HG03196 (cell line): Measurements from ENCODE around the gene MAMSTR.
"Not testable (repeated sequence)": the region's sequence is repeated elsewhere in the genome, so short reads cannot be mapped to it uniquely, and the experiment has no call there.

Source experiments
- ATAC-seq: cut with Tn5 transposase; IDR thresholded peaks from one replicate; pipeline ENCODE4 v1.9.1; 2021; ENCODE audit not compliant: unreplicated experiment

The MAMSTR gene

GRCh38 chr19:48720613-48721296, 1.2 kb upstream of the MAMSTR start:
- peak; percentile 68 for ATAC-seq

- ATAC-seq = no peak
Measured at GRCh38 chr19:48720251-48720612, 707 bp upstream of the MAMSTR start.

DNA sequence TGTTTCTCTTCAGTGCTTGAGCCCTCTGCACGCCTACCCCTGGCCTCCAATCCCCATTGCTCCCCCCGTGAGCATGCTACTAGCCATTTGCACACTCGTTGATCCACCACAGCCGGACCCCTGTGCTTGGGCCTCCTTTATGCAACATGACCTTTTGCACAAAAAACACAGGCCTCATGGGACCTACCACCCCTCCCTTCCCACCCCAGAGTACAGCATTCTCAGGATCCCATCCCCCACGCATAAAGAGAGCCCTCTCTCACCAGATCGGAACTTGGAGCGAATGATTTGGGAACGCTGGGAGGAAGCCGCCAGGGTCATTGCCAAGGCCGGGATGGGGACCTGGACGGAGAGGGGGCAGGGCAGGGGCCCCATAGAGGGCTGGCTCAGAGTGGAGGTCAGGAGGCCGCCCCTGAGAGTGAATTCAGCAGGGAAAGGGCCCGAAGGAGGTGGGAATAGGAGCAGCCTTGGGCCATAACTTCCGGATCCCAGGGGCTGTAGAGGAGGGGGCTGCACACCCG, 754 bp downstream of the MAMSTR start:
- no peak for ATAC-seq

DNA sequence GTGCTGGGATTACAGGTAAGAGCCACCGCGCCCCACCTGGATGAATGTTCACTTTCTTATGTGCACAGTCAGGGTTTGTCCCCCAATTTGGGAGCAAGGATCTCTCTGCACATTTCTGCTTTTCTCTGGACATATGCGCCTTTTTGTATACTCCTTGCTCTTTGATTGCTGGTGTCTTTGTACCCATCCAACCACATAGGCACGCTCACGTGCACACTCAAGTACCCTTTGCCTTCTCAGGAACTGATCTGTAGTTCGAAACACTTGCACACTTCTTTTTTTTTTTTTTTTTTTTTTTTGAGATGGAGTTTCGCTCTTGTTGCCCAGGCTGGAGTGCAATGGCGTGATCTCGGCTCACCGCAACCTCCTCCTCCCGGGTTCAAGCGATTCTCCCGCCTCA, 1.4 kb downstream of the MAMSTR start:
- not testable (repeated sequence) for ATAC-seq

- ATAC-seq = no peak
Measured at GRCh38 chr19:48716562-48717291, 2.8 kb downstream of the MAMSTR start.

DNA sequence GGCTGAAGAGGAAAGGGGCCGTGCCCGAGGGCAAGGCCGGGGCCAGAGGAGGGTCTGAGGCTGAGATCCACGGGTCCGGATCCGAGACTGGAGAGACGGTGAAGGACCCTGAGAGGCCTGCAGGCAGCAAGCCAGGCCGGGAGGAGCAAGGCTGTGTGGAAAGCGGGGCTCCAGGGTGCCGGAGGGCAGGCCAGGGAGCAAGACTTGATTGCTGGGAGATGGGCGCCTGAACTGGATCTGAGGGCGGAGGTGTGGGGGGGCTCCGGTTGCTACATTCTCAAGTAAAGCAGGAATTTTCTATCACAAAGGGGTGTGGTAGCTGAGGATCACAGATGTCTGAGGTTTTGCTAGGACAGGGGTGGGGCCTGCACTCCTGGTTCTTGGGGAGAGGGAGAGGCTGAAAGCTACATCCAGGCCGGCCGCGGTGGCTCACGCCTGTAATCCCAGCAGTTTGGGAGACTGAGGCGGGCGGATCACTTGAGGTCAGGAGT, 3.8 kb downstream of the MAMSTR start:
- ATAC-seq = no peak

GRCh38 chr19:48714759-48715675, 4.5 kb downstream of the MAMSTR start:
- no peak for ATAC-seq

- peak; percentile 87 for ATAC-seq
Measured at GRCh38 chr19:48713864-48714755, 5.4 kb downstream of the MAMSTR start.

DNA sequence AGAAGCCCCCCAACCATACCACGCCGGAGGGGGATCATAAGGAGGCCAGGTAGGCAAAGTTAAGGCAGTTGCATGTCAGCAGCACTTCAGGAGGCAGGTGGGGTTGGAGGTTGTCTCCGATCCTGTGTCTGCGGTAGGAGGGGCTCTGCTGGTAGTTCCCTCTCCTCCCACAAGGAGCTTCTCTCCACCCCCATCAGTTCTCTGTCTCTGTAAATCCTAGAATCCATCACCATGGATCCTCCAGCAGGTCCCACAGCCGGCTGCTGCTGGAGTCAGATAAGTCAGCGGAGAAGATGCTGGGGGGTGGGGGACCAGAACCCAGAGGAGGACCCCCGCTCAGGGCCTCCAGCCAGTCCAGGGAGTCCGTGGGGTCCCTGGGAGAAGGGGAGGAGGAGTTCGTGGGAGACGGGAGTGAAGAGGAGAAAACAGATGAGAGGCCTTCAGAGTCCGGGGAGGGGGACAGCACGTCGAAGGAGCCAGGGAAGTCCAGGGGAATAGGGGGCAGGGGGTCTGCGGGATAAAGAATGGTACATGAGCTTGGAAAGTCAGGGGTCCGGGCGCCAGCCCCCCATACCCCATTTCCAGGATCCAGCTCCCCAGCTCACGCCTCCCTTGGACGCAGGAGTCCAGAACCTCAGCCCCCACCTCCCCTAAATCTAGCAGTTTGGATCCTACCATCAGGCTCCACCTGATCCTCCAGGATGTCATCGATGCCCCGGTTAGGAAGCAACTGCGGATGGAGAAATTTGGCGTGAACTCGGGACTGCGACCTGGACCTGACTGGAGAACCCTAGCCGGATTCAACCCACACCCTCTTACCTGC, 6.3 kb downstream of the MAMSTR start:
- ATAC-seq = no peak

GRCh38 chr19:48711106-48711662, 8.3 kb downstream of the MAMSTR start:
- ATAC-seq = no peak

DNA sequence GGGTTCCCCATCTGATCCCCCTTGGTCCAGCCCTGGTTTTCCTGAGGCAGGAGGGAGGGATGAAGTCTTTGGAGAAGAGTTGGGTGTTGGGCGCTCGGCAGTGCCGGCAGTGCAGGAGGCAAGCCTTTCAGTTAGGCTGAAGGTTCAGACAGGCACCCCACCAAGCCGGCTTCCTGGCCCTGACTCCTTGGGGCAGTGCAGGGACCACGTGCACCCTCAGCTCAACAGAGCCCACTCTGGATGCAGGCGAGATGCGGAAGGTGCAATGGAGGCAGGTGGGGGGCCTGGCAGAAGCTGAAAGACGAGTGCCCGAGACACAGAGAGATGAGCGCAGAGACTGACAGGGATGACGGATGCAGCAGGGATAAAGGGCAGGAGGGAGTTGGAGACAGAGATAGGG, 11.1 kb downstream of the MAMSTR start:
- ATAC-seq = no peak

- ATAC-seq = no peak
Measured at GRCh38 chr19:48705431-48705830, 14.1 kb downstream of the MAMSTR start.

DNA sequence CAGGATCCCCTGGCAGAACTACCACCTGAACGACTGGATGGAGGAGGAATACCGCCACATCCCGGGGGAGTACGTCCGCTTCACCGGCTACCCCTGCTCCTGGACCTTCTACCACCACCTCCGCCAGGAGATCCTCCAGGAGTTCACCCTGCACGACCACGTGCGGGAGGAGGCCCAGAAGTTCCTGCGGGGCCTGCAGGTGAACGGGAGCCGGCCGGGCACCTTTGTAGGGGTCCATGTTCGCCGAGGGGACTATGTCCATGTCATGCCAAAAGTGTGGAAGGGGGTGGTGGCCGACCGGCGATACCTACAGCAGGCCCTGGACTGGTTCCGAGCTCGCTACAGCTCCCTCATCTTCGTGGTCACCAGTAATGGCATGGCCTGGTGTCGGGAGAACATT, 16.2 kb downstream of the MAMSTR start:
- no peak for ATAC-seq

DNA sequence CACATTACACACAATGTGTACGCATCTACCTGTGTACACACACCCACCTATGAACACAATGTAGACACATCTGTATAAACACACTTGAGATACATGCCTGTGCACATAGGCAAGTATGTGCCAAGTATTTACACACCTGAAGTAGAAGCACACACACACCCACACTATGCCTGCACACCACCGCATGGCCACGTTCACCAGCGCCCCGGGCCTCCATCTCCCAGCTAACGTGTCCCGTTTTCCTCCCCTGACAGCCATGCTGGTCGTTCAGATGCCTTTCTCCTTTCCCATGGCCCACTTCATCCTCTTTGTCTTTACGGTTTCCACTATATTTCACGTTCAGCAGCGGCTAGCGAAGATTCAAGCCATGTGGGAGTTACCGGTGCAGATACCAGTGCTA, 16.8 kb downstream of the MAMSTR start:
- ATAC-seq = no peak

GRCh38 chr19:48698046-48698445, 21.5 kb downstream of the MAMSTR start:
- ATAC-seq = no peak

GRCh38 chr19:48696353-48697010, 23.0 kb downstream of the MAMSTR start:
- no peak for ATAC-seq

DNA sequence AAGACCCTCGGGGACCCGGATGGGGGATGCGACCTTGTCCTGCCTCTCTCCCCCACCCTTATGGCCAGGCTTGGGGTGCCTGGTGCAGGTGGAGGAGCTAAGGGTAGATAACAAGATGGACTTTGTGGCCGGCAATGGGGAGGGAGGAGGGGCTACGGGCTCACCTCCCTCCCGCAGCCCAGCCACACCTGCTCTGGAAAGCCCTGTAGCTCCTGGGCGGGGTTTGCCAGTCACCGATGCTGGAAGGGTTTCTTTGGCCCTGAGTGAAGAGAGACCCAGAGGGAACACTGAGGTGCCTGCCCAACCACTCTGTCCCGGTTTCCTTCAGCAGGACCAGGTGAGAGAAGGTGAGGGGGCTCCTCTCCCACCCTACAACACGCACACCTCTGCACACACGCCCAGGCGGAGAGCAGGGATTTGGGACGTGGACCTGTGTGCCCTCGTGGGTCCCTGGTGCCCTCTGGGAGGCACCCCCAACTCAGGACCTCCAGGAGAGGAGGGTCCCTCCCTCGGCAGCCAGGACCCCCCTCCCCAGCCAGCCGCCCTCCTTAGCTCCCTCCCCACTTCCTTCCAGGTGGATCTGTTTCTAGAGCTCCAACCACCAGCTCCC, 23.7 kb downstream of the MAMSTR start, which contains the start of gene FUT2:
TSS of gene FUT2 (plus strand) at position 229 of the 610 bp plus-strand sequence. CDS start 6,986 bp downstream, outside the sequence.
- ATAC-seq = no peak

GRCh38 chr19:48693629-48694028, 25.9 kb downstream of the MAMSTR start:
- not testable (repeated sequence) for ATAC-seq
